Measurements from ENCODE around the gene PHACTR3. TPM values are rescaled to one million over a fixed set of nuclear protein-coding genes. Genes with fewer than 3 reads are reported as not detected.

PHACTR3 gene
- total RNA-seq, 1 experiment from 2014 or later, result 0.10 TPM

DNA sequence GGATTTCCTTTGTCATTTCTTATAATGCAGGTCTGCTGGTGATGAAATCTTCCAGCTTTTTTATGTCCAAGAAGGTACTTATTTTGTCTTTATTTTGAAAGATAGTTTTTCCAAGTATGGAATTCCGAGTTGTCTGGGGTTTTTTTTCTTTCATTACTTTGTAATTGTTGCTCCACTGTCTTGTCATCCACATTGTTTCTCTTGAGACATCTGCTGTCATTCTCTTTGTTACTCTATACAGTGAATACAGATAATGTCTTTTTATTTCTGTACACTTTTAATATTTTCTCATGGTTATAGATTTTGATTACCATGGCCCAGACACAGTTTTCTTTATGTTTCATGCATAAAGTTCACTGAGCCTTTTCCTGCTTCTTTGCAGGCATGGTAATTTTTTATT lies 196.0 kb downstream of the PHACTR3 start:
- no peak overlapping the region for H3K4me3 ChIP-seq (ENCODE audit: low read depth in 2 of 2, low read length in 2 of 2)
- peaks cover 2% of the 10 kb centered on the region; the same call in 1 of the 2 replicates for H3K27me3 ChIP-seq (ENCODE audit: control insufficient read depth, insufficient read depth, low read length)
- intact Hi-C loops (cut with micrococcal nuclease; ENCODE audit: unreplicated experiment), result no loop called here
- CTCF ChIA-PET, result no interaction called here
- no peak overlapping the region for H3K27ac ChIP-seq (ENCODE audit: low read length)
- ATAC-seq (no peak), DNase-seq (ENCODE audit: low read depth, low spot score) (no peak)
- in situ Hi-C loops (cut with HindIII; ENCODE audit: low pct_unique_long_range_greater_than_20kb, low sequenced_read_pairs), result no loop called here
- BruUV-seq (replicated peaks), result no TSS peak
- peaks cover 12% of the 10 kb centered on the region; the same call in 1 of the 2 replicates for H3K9me3 ChIP-seq (ENCODE audit: control insufficient read depth, insufficient read depth, low read depth, low read length)
- no peaks in the 10 kb centered on the region for H3K4me1 ChIP-seq (ENCODE audit: control insufficient read depth, insufficient read depth, low read length)
- no peaks in the 10 kb centered on the region for H3K36me3 ChIP-seq (ENCODE audit: control insufficient read depth, insufficient read depth, low read length)
- no peak for TF ChIP-seq TCF7L2 (IDR thresholded peaks at IDR 0.05; ENCODE audit: low read depth, low read length)
- TF ChIP-seq, protein P1, sequence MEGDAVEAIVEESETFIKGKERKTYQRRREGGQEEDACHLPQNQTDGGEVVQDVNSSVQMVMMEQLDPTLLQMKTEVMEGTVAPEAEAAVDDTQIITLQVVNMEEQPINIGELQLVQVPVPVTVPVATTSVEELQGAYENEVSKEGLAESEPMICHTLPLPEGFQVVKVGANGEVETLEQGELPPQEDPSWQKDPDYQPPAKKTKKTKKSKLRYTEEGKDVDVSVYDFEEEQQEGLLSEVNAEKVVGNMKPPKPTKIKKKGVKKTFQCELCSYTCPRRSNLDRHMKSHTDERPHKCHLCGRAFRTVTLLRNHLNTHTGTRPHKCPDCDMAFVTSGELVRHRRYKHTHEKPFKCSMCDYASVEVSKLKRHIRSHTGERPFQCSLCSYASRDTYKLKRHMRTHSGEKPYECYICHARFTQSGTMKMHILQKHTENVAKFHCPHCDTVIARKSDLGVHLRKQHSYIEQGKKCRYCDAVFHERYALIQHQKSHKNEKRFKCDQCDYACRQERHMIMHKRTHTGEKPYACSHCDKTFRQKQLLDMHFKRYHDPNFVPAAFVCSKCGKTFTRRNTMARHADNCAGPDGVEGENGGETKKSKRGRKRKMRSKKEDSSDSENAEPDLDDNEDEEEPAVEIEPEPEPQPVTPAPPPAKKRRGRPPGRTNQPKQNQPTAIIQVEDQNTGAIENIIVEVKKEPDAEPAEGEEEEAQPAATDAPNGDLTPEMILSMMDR (IDR thresholded peaks at IDR 0.05), result no peak
- TF ChIP-seq, protein P2, sequence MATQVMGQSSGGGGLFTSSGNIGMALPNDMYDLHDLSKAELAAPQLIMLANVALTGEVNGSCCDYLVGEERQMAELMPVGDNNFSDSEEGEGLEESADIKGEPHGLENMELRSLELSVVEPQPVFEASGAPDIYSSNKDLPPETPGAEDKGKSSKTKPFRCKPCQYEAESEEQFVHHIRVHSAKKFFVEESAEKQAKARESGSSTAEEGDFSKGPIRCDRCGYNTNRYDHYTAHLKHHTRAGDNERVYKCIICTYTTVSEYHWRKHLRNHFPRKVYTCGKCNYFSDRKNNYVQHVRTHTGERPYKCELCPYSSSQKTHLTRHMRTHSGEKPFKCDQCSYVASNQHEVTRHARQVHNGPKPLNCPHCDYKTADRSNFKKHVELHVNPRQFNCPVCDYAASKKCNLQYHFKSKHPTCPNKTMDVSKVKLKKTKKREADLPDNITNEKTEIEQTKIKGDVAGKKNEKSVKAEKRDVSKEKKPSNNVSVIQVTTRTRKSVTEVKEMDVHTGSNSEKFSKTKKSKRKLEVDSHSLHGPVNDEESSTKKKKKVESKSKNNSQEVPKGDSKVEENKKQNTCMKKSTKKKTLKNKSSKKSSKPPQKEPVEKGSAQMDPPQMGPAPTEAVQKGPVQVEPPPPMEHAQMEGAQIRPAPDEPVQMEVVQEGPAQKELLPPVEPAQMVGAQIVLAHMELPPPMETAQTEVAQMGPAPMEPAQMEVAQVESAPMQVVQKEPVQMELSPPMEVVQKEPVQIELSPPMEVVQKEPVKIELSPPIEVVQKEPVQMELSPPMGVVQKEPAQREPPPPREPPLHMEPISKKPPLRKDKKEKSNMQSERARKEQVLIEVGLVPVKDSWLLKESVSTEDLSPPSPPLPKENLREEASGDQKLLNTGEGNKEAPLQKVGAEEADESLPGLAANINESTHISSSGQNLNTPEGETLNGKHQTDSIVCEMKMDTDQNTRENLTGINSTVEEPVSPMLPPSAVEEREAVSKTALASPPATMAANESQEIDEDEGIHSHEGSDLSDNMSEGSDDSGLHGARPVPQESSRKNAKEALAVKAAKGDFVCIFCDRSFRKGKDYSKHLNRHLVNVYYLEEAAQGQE (IDR thresholded peaks at IDR 0.05; ENCODE audit: insufficient read depth in 1 of 2, low read depth in 2 of 2, low read length in 1 of 2), result no peak
- no peak for TF ChIP-seq POLR2AphosphoS5 (IDR thresholded peaks at IDR 0.05; ENCODE audit: low read depth, low read length)
- TF ChIP-seq SIN3A (IDR thresholded peaks at IDR 0.05; ENCODE audit: borderline replicate concordance, insufficient read depth, low read depth, low read length), result no peak
- POLR2A ChIA-PET, result no interaction called here

DNA sequence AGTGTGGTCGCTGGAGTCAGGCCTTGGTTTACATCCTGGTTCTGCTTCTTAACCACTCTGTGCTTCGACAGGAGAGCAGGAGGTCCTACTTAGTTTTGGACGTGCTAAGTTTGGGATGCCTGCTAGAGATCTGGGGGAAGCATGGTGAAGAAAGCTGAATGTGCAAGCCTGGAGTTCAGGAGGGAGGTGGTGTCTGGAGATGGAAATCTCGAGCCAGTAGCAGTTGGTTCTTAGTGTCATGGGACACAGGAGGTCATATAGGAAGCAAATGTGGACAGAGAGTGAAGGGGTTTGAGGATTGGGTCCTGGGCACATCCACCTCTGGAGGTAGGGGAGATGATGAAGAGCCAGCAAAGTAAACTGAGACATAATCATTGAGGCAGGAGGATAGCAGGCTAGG lies 197.7 kb downstream of the PHACTR3 start:
- POLR2A ChIA-PET, result no interaction called here
- intact Hi-C loops (cut with micrococcal nuclease; ENCODE audit: unreplicated experiment), result no loop called here
- ATAC-seq, result no peak
- peaks cover 2% of the 10 kb centered on the region; the same call in 1 of the 2 replicates for H3K27me3 ChIP-seq (ENCODE audit: control insufficient read depth, insufficient read depth, low read length)
- in situ Hi-C loops (cut with HindIII; ENCODE audit: low pct_unique_long_range_greater_than_20kb, low sequenced_read_pairs), result no loop called here
- DNase-seq (ENCODE audit: low read depth, low spot score), result no peak
- H3K9me3 ChIP-seq (ENCODE audit: control insufficient read depth, insufficient read depth, low read depth, low read length), result peaks cover 9% of the 10 kb centered on the region; the same call in 1 of the 2 replicates
- TF ChIP-seq SIN3A (IDR thresholded peaks at IDR 0.05; ENCODE audit: borderline replicate concordance, insufficient read depth, low read depth, low read length), result no peak
- TF ChIP-seq, protein P2 (IDR thresholded peaks at IDR 0.05; ENCODE audit: insufficient read depth in 1 of 2, low read depth in 2 of 2, low read length in 1 of 2), result no peak
- TF ChIP-seq POLR2AphosphoS5 (IDR thresholded peaks at IDR 0.05; ENCODE audit: low read depth, low read length), result no peak
- TF ChIP-seq TCF7L2 (IDR thresholded peaks at IDR 0.05; ENCODE audit: low read depth, low read length), result no peak
- TF ChIP-seq, protein P1 (IDR thresholded peaks at IDR 0.05), result no peak
- H3K36me3 ChIP-seq (ENCODE audit: control insufficient read depth, insufficient read depth, low read length), result no peaks in the 10 kb centered on the region
- no TSS peak for BruUV-seq (replicated peaks)
- no peak overlapping the region for H3K4me3 ChIP-seq (ENCODE audit: low read depth in 2 of 2, low read length in 2 of 2)
- no peak overlapping the region for H3K27ac ChIP-seq (ENCODE audit: low read length)
- CTCF ChIA-PET, result no interaction called here
- H3K4me1 ChIP-seq (ENCODE audit: control insufficient read depth, insufficient read depth, low read length), result no peaks in the 10 kb centered on the region
